Hippocampal formation (tissue), 2 donors: ENCODE data around the gene LRRC53.

Experiments used
- DNase-seq, 2 donors: peaks; one replicate each; lab custom pipeline; 2025; lab: John Stamatoyannopoulos, UW

Gene LRRC53

DNA sequence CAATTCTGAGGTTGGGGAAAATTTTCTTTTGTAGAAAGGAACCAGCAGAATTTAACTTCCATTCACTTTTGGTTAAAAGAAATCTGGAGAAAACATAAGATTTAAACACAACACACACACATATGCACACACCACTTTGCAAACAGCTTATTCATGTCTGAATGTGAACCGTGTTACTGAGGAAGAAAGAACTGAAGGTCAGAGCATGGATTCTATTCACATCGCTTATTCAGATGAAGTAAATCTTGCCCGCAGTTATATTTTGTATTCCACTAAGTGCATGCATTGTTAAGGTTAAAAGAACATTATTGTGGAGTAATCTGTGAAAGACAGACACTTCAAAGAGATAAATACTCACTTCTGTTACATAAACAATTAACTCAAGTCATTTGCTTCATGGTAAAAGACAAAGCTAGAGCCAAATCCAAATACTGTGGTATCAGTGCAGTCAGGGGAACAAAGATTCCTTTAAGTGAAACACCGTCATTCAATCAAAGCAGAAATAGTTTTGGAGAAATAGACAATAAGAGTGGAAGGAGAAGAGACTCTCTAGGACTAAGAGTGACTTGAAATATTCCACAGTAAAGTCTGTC is 82.0 kb downstream of the LRRC53 start:
- DNase-seq, result no peak

GRCh38 chr1:74429580-74429979 is 82.8 kb downstream of the LRRC53 start:
- DNase-seq, result no peak

DNA sequence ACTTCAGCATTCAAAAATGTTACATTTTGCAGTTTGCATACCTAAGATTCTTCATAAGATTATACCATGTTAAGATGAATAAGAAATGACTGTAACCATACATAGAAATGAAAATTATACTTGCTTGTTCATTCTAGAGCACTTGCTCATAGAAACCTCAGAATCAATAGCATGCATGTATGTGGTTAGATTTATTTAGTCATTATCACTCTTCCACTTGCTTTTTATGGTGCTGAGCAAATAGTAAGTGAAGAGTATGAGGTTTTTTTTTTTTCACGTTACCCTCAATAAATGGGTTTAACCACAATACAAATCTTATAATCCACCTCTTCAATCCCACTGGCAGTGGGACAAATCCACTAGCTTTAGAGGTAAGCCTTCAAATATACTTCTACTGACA is 84.7 kb downstream of the LRRC53 start:
- DNase-seq, result no peak

DNA sequence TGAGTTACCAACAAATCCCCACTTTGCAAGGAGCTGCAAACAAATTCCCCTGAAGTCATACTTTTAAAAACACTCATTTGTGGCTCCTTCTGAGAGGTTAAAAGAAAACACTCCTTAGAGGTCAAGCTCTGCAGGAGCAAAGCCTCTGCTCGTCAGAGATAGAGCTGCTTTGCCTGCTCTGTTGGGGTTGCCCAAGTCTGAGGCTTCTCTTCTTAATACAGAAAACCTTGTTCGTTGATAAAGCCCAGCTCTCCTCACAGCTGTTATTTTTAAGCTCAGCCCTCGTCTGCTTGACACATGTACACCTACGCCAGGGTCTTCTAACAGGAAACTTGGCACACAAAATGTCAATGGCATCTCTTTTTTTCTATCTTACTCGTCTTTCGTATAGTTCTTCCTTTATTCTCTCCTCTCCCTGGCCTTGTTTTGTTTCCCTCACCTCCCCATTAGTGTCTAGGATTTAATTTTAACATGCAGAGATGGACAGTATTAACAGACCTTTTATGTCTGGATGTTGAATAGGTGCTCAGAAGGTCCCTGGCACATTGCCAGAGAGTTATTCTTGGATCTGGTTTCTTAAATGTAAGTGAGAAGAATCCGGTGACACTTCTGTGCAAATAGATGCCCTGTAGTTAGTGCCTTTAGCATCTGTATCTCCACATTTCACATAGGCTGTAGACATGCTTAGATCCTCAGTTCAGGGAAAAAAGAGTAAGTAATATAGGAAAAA is 86.0 kb downstream of the LRRC53 start:
- DNase-seq, result no peak

- no peak for DNase-seq
These were observed 86.7 kb downstream of the LRRC53 start for GRCh38 chr1:74425676-74426075.

DNA sequence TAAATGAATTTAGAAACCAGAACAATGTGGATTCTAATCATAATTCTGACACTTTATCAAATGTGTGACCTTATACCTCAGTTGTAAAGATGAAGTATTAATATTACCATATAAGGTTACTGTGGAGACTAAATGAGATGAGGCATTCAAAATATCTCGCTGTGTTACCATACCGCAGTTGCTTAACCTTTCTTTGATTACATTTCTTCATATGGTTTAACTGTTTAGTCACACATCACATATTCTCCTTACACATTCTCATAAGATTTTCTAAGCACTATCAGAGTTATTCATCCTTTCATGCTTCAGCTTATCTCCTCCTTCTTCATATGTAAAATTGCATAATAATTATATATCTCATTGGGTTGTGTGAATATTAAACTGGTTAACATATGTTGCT is 88.9 kb downstream of the LRRC53 start:
- no peak for DNase-seq

GRCh38 chr1:74422421-74423292 is 89.8 kb downstream of the LRRC53 start:
- DNase-seq, result no peak

DNA sequence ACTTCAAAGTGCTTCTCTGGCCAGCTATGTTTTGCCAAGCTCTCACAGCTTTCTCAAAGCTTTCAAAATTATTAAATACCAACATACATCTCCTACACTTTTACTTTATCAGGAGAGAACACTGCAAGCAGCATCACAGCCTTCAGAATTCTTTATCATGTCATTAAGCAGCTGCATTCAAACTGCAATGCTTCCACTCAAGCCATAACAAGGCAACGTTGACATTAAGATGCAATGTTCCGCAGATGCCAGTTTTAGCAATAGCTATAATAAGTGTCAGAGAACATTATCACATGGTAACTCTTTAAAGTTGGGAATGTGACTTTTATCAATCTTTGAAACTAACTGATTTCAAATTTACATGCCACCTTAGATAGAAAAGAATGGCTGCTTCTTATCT is 91.9 kb downstream of the LRRC53 start:
- DNase-seq, result no peak
